Measurements from ENCODE around the gene DLX3.

The DLX3 gene

DNA sequence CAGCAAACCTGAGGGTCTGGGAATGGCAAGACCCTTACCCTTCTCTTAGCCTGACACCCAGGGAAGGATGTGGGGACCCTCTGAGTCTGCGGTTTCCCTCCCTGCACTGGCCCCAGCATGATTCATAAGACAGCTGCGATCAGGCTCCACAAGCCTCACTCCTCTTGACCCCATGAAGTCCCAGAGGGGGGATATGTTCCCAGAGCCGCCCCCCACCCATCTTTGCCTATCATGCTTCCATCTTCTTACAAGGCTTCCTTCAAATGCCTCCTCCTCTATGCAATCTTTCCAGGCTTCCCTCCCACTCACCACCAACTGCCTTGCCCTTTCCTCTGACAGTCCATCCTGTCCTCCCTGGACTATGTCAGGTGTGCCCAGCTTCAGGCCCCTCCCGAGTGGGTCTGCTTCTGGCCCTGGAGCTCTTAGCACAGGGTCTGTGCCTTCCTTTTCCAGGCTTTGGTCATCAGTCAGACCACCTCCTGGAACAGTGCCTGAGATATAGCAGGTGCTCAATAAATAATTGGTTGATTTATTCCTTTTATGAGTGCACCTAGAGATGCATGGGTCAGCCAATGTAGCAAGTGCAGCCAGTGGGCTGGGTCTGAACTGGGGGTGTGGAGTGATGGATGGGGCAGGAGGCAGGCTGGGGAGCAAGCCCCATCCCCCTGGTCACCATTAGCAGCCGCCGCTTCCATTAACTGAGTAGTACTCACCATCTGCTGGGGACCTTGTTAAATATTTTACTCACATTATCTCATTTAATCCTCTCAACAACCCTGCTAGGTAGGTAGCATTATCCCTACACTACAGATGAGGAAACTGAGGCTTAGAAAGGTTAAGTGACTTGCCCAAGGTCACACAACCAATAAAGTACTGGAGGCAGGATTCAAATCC lies 8.4 kb downstream of the DLX3 start:
- H3K4me1 ChIP-seq (ENCODE audit: control insufficient read depth in 5 of 5, insufficient read depth in 5 of 5, low read length in 5 of 5), result no peaks in the 10 kb centered on the region
- H3K27me3 ChIP-seq (ENCODE audit: control insufficient read depth in 5 of 5, insufficient read depth in 4 of 5, low read length in 5 of 5), result peaks cover 18 to 61% (median 50%) of the 10 kb centered on the region in 5 donors
- no peaks in the 10 kb centered on the region for H3K9me3 ChIP-seq (ENCODE audit: control insufficient read depth in 5 of 5, low read length in 5 of 5)
- H3K9ac ChIP-seq (ENCODE audit: low read length in 5 of 5), result no peak overlapping the region
- H3K27ac ChIP-seq (ENCODE audit: low read depth, low read length), result no peak overlapping the region
- H3K4me3 ChIP-seq (ENCODE audit: low read depth in 1 of 5, low read length in 5 of 5), result no peak overlapping the region
- H3K36me3 ChIP-seq (ENCODE audit: control insufficient read depth in 5 of 5, insufficient read depth in 5 of 5, low read length in 5 of 5), result no peaks in the 10 kb centered on the region

DNA sequence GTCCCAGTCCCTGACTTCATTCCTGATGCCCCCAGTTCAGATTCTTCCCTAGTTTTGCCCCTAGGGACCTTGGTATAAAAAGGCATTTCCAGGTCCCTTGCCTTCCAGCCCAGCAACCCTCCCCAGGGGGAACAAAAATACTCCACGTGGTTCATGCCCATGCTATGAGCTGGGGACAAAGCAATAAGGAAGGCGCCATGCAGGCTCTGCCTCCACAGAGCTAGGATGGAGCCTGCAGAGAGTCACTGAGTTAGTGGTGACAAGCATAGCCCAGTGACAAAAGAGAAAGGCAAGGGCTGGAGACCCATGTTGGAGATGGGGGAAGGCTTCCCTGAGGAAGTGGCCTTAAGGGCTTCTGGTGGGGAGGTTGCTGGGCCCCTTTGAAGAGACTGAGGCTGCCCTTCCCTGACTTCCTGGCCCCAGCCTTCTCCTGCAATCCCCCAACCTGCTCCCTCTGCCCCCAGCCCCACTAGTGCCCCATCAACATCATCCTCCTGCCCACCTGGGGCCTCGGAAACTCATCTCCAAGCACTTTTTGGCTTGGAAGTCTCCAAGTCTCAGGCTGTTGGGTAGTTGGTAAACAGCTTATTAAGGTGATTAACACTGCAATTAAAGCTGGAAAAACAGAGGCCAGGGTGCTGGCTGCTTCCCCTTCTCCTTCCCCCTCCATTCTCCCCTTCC lies 9.6 kb downstream of the DLX3 start:
- H3K36me3 ChIP-seq (ENCODE audit: control insufficient read depth in 5 of 5, insufficient read depth in 5 of 5, low read length in 5 of 5), result no peaks in the 10 kb centered on the region
- no peak overlapping the region for H3K27ac ChIP-seq (ENCODE audit: low read depth, low read length)
- H3K4me1 ChIP-seq (ENCODE audit: control insufficient read depth in 5 of 5, insufficient read depth in 5 of 5, low read length in 5 of 5), result no peaks in the 10 kb centered on the region
- H3K27me3 ChIP-seq (ENCODE audit: control insufficient read depth in 5 of 5, insufficient read depth in 4 of 5, low read length in 5 of 5), result peaks cover 21 to 56% (median 41%) of the 10 kb centered on the region in 5 donors
- H3K9me3 ChIP-seq (ENCODE audit: control insufficient read depth in 5 of 5, low read length in 5 of 5), result no peaks in the 10 kb centered on the region
- no peak overlapping the region for H3K4me3 ChIP-seq (ENCODE audit: low read depth in 1 of 5, low read length in 5 of 5)
- H3K9ac ChIP-seq (ENCODE audit: low read length in 5 of 5), result no peak overlapping the region

DNA sequence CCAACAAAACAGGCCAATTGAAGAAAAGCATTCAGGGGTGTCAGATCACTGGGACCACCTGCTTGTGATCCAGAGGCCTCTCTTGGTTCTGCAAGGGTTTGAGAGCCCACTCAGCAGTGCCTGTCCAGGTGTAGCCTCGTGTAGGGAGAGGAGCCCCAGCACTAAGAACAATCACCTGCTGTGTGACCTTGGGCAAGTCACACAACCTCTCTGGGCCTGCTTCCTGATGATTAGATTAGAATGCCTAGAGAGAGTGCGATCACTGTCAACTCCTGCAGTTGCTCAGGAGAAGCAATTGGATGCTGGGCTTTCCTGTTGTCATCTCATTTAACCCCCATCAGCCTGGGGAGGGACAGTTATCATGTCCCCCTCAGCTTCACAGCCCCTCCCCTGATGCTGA lies 10.2 kb downstream of the DLX3 start:
- H3K9me3 ChIP-seq (ENCODE audit: control insufficient read depth in 5 of 5, low read length in 5 of 5), result no peaks in the 10 kb centered on the region
- no peak overlapping the region for H3K27ac ChIP-seq (ENCODE audit: low read depth, low read length)
- H3K4me3 ChIP-seq (ENCODE audit: low read depth in 1 of 5, low read length in 5 of 5), result no peak overlapping the region
- no peaks in the 10 kb centered on the region for H3K4me1 ChIP-seq (ENCODE audit: control insufficient read depth in 5 of 5, insufficient read depth in 5 of 5, low read length in 5 of 5)
- no peak overlapping the region for H3K9ac ChIP-seq (ENCODE audit: low read length in 5 of 5)
- no peaks in the 10 kb centered on the region for H3K36me3 ChIP-seq (ENCODE audit: control insufficient read depth in 5 of 5, insufficient read depth in 5 of 5, low read length in 5 of 5)
- peaks cover 21 to 61% (median 42%) of the 10 kb centered on the region in 5 donors for H3K27me3 ChIP-seq (ENCODE audit: control insufficient read depth in 5 of 5, insufficient read depth in 4 of 5, low read length in 5 of 5)

DNA sequence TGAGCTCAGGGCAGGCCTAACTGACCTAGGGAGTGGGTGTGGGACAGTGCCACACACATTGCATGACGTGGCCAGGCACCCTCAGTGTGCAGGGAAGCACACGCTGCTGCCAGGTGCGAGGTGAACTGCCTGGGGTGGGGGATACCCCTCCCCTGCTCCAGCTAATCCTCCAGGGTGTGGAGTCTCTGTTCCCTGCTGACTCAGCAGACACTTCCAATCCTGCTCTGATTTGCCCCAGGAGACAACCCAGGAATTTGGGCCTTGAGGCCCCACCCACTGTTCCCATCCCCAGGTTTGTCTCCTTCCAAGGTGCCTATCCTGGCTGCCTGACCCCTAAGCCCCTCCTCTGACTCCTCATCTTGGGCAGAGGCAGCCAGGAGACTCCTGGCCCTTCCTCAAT lies 10.7 kb downstream of the DLX3 start:
- Histone ChIP-seq H3K9ac (ENCODE audit: low read length in 5 of 5) (no peak overlapping the region), H3K9me3 (ENCODE audit: control insufficient read depth in 5 of 5, low read length in 5 of 5) (no peaks in the 10 kb centered on the region), H3K27ac (ENCODE audit: low read depth, low read length) (no peak overlapping the region), H3K4me3 (ENCODE audit: low read depth in 1 of 5, low read length in 5 of 5) (no peak overlapping the region), H3K36me3 (ENCODE audit: control insufficient read depth in 5 of 5, insufficient read depth in 5 of 5, low read length in 5 of 5) (no peaks in the 10 kb centered on the region), H3K4me1 (ENCODE audit: control insufficient read depth in 5 of 5, insufficient read depth in 5 of 5, low read length in 5 of 5) (no peaks in the 10 kb centered on the region), H3K27me3 (ENCODE audit: control insufficient read depth in 5 of 5, insufficient read depth in 4 of 5, low read length in 5 of 5) (peaks cover 21 to 57% (median 38%) of the 10 kb centered on the region in 5 donors)

DNA sequence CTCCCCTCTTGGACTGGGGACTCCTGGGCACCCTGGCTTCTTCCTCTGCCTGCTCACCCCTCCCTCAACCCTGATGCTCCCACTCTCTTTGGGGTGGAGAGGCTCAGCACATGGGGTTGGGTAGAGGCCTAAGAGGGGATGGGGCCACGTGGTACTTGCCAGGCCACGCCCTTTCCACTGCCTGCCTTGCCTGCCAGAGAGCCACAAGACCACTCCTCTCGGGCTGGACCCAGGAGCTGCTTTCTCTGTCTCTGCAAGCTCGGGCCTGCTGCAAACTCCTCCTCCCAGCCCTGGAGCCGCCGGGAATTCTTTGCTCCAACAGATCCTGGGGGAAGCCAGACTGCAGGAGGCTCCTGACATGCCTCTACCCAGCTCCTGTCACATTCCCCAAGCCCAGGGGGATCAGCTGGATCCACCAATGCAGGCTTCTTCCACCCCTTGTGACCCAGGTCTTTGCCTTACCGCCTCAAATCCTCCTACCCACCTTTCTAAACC lies 14.3 kb downstream of the DLX3 start:
- H3K9me3 ChIP-seq (ENCODE audit: control insufficient read depth in 5 of 5, low read length in 5 of 5), result no peaks in the 10 kb centered on the region
- H3K27me3 ChIP-seq (ENCODE audit: control insufficient read depth in 5 of 5, insufficient read depth in 4 of 5, low read length in 5 of 5), result peaks cover 5 to 41% (median 26%) of the 10 kb centered on the region in 5 donors

DNA sequence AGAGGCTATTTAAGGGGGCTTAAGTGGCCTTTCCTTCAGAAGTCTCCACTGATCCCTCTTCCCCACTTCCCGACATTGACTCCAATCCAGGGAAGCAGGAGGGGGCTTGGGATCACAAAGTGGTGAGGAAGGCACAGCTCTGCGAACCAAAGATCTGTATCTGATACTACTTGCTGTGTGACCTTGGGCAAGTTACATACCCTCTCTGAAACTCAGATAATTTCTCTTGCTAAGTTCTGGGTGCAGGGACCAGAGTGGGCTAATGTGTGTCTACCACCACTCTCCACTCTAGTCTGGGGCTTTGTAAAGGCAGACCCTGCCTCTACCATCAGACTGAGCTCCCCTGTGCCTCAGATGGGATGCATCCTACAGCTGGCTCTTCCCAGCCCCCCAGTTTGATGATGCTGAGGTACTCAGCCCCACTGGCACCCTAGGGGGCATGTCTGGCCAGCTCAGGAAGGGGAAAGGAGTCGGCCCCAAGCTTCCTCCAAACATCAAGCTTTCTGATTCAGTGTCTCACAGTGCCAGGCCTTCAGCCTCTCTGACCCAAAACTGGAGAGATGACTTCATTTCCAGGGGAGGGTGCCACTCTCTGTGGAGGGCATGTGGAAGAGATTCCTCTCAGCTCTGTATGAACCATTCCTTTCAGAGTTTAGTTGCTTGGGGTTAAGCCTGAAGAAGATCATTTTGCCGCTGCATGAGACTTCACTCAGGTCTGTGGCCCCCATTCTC lies 15.1 kb downstream of the DLX3 start:
- H3K9ac ChIP-seq (ENCODE audit: low read length in 5 of 5), result no peak overlapping the region
- no peaks in the 10 kb centered on the region for H3K9me3 ChIP-seq (ENCODE audit: control insufficient read depth in 5 of 5, low read length in 5 of 5)
- no peaks in the 10 kb centered on the region for H3K4me1 ChIP-seq (ENCODE audit: control insufficient read depth in 5 of 5, insufficient read depth in 5 of 5, low read length in 5 of 5)
- peaks cover 11 to 45% (median 32%) of the 10 kb centered on the region in 5 donors for H3K27me3 ChIP-seq (ENCODE audit: control insufficient read depth in 5 of 5, insufficient read depth in 4 of 5, low read length in 5 of 5)
- no peak overlapping the region for H3K4me3 ChIP-seq (ENCODE audit: low read depth in 1 of 5, low read length in 5 of 5)
- H3K27ac ChIP-seq (ENCODE audit: low read depth, low read length), result no peak overlapping the region
- no peaks in the 10 kb centered on the region for H3K36me3 ChIP-seq (ENCODE audit: control insufficient read depth in 5 of 5, insufficient read depth in 5 of 5, low read length in 5 of 5)

More for the DNA sequence above, 14.3 kb downstream of the DLX3 start:
- Histone ChIP-seq H3K4me1 (ENCODE audit: control insufficient read depth in 5 of 5, insufficient read depth in 5 of 5, low read length in 5 of 5) (no peaks in the 10 kb centered on the region), H3K27ac (ENCODE audit: low read depth, low read length) (no peak overlapping the region), H3K9ac (ENCODE audit: low read length in 5 of 5) (no peak overlapping the region), H3K4me3 (ENCODE audit: low read depth in 1 of 5, low read length in 5 of 5) (no peak overlapping the region), H3K36me3 (ENCODE audit: control insufficient read depth in 5 of 5, insufficient read depth in 5 of 5, low read length in 5 of 5) (no peaks in the 10 kb centered on the region)

DNA sequence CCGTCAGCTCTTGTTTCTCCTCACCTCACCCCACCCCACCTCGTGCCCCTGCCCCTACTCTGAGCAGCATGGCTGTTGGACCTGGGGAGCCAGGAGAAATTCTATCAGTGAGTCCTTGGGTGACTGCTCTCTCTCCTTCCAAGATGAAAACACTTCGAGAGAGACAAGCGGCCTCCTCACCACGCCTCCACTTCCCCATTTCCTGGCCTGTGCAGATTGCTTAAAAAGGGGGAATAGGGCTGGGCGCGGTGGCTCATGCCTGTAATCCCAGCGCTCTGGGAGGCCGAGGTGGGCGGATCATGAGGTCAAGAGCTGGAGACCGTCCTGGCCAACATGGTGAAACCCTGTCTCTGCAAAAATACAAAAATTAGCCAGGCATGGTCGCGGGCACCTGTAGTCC lies 16.5 kb downstream of the DLX3 start:
- Histone ChIP-seq H3K4me1 (ENCODE audit: control insufficient read depth in 5 of 5, insufficient read depth in 5 of 5, low read length in 5 of 5) (no peaks in the 10 kb centered on the region), H3K27me3 (ENCODE audit: control insufficient read depth in 5 of 5, insufficient read depth in 4 of 5, low read length in 5 of 5) (peaks cover 12 to 47% (median 40%) of the 10 kb centered on the region in 5 donors), H3K27ac (ENCODE audit: low read depth, low read length) (no peak overlapping the region), H3K9me3 (ENCODE audit: control insufficient read depth in 5 of 5, low read length in 5 of 5) (no peaks in the 10 kb centered on the region), H3K36me3 (ENCODE audit: control insufficient read depth in 5 of 5, insufficient read depth in 5 of 5, low read length in 5 of 5) (no peaks in the 10 kb centered on the region), H3K9ac (ENCODE audit: low read length in 5 of 5) (no peak overlapping the region), H3K4me3 (ENCODE audit: low read depth in 1 of 5, low read length in 5 of 5) (no peak overlapping the region)

DNA sequence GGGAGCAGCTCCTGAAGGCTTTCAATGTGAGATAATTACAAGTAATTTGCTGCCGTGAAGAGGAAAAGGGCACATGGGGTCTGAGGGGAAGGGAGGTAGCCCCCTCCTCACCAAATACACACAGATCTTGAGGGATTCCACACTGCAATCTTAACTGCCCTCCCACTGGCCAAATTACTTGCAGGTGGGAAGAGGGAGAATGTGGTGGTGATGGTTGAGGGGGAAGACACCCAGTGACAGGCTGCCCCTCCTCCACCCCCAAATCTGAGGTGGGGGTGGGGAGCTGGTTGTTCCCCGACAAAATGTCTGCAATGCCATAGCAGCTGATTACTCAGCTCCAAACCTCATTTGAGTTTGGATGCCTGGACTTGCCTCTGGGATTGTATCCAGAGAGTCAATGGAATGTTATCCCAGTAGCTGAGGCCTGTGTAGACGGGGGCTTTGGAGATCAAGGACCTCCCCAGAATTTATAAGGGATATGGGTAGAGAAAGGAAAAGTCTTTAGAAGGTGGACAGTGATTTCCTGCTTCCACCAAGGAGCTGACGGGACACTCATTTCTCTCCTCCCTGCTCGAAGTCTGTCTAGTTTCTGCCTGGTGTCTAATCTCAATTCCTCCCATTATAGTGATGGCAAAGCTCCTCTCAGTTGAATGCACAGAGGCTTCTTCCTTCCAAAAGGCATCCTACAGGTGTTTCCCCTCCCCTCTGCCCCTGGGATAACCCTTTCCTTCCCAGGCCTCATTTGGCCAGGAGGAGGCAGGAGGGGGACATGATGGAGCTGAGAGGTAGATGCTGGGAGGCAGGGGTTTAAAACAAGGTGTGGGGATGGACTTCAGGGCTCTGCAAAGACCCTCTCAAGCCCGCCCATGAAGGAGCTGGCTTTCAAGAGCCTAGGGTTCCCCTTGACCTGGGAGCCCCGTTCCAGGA lies 17.3 kb downstream of the DLX3 start:
- Histone ChIP-seq H3K4me3 (ENCODE audit: low read depth in 1 of 5, low read length in 5 of 5) (no peak overlapping the region), H3K27me3 (ENCODE audit: control insufficient read depth in 5 of 5, insufficient read depth in 4 of 5, low read length in 5 of 5) (peaks cover 19 to 55% (median 48%) of the 10 kb centered on the region in 5 donors), H3K9me3 (ENCODE audit: control insufficient read depth in 5 of 5, low read length in 5 of 5) (no peaks in the 10 kb centered on the region), H3K9ac (ENCODE audit: low read length in 5 of 5) (no peak overlapping the region), H3K4me1 (ENCODE audit: control insufficient read depth in 5 of 5, insufficient read depth in 5 of 5, low read length in 5 of 5) (peaks cover 0 to 3% (median under 1%) of the 10 kb centered on the region in 5 donors), H3K36me3 (ENCODE audit: control insufficient read depth in 5 of 5, insufficient read depth in 5 of 5, low read length in 5 of 5) (no peaks in the 10 kb centered on the region), H3K27ac (ENCODE audit: low read depth, low read length) (no peak overlapping the region)

DNA sequence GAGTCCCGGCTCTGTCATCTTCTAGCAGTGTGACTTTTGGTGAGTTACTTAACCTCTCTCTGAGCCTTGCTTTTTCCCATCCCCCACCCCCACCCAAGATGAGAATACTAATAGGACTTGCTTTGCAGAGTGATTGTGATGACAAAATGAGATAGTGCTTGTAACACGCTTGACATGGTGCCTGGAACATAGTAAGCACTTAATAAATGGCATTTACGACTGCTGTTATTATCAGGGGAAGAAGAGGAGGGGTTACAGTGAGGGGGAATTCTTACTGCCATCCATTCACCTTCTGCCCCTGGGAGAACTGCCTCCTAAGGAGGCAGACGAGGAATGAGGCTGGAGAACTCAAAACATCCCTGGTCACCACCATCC lies 18.2 kb downstream of the DLX3 start:
- Histone ChIP-seq H3K9ac (ENCODE audit: low read length in 5 of 5) (no peak overlapping the region), H3K36me3 (ENCODE audit: control insufficient read depth in 5 of 5, insufficient read depth in 5 of 5, low read length in 5 of 5) (no peaks in the 10 kb centered on the region), H3K27me3 (ENCODE audit: control insufficient read depth in 5 of 5, insufficient read depth in 4 of 5, low read length in 5 of 5) (peaks cover 29 to 63% (median 53%) of the 10 kb centered on the region in 5 donors), H3K9me3 (ENCODE audit: control insufficient read depth in 5 of 5, low read length in 5 of 5) (no peaks in the 10 kb centered on the region), H3K4me3 (ENCODE audit: low read depth in 1 of 5, low read length in 5 of 5) (no peak overlapping the region), H3K4me1 (ENCODE audit: control insufficient read depth in 5 of 5, insufficient read depth in 5 of 5, low read length in 5 of 5) (peaks cover 0 to 12% (median 10%) of the 10 kb centered on the region in 5 donors), H3K27ac (ENCODE audit: low read depth, low read length) (no peak overlapping the region)

All from subcutaneous abdominal adipose tissue (tissue), 5 donors.